NCI-H82 (cell line): Measurements from ENCODE around the gene CALML3.

ENCODE experiments used
- DNase-seq: peaks from one replicate; lab custom pipeline; 2025; lab: John Stamatoyannopoulos, UW

Gene CALML3

DNA sequence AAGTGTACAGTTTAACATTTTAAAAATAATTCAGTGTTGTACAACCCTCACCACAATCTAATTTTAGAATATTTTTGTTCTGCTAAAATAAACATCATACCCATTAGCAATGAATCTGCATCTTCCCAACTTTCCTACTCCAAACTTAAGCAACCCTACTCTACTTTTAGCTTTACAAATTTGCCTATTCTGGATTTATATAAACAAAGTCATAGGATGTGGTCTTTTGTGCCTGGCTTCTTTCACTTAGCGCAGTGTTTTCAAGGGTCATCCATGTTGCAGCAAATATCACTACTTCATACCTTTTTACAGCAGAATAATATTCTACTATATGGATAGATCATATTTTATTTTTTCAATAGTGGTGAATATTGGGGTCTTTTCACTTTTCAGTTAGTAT is 18.9 kb downstream of the CALML3 start:
- no peak for DNase-seq

DNA sequence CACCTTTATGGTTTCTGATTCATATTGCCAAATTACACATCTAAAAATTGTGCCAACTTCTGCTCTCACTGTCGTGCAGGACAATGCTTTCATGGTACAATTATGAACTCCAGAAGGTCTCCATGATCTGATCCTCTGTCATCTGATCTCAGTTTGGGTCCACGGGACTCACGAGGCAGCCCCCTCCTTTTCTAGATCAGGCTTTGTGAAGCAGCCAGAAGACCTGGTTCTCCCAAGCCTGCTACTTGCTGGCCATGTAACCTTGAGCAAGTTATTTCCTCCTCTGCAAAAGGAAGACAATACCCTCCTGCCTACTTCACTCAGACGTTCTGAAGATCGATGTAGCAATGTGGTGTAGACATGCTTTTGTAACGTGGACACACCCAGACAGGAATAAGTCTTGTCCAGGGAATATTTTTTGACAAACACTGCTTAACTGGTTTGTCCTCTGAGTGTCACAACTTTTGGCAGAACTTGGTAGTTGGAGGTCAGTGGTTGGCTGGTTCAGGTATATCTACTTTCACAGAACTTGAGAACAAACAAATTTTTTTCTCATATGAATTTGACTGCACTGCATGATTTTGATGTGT is 19.6 kb downstream of the CALML3 start:
- DNase-seq = no peak

DNA sequence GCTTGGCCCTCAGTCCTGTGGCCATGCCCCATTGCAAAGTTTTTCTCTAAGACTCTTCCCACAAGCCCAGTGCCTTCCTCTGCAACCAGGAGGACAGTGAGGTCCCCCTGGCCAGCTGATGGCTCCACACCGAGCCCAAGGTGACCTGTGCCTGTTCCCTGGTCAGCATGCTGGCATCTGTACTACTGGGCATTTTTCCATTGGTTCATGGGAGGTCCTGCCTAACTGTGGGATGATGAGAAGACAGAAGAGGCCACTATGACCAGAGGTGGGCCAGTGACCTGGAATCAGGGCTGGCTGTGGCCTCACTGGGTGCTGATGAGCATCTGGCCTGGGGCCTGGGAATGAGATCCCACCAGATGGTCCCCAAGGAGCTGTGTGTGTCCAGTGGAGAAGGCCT is 20.2 kb downstream of the CALML3 start:
- DNase-seq = no peak

DNA sequence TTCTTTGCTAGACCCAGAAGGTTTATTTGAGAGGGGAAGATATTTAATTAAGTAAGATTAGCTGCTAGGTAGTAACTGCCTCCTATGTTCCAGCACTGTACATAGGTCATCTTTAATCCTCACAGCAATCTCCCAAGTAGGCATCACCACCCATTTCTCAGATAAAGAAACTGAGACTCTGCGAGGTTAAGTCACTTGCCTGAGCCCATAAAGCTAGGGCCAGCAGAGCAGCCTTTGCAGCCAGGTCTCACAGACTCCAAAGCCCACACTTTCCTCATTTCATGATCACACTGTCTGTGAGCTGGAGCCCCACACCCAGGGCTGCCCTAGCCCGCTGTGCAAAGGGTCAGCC is 20.6 kb downstream of the CALML3 start:
- no peak for DNase-seq

DNA sequence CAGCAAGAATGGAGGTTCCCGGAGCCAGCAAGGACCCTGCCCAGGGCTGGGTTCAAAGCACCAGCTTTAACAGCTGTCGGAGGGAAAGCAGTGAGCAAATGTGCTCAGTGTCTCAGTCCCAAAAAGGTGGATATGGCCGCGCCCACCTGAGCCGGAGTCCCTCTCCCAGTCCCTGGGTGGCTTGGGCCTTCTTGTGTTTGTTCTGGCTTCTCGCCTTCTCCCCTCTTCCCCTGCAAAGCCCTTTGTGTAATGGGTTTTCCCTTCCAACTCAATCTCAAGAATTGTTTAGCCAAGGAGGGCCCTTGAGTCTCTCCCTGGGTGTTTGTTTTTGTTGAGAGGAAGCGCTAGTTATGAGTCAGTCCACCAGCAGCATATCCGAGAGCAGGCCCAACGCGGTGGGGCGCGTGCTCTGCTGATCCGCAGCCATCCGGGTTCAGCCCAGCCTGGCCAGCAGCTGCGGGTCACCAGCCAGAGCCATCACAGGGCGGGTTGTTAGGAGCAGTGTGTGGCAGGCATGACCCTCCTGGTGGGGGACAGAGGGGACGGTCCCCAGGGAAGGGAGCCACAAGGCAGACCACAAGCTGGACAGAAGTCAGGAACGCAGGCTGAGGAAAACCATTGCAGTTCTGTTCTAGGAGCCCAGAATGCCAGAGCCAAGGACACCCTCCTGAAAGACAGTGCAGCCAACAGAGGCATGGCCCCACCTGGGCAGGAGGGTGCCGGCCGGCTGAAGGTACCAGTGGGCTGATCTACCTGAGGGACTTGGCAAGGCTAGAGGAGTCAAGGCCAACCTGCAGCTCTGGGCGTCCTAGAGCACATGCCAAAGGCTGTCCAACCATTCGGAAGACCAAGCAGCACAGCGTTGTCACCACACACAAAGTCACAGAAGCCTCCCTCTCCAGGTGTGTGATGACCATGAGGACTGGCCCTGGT is 21.3 kb downstream of the CALML3 start:
- DNase-seq = no peak

DNA sequence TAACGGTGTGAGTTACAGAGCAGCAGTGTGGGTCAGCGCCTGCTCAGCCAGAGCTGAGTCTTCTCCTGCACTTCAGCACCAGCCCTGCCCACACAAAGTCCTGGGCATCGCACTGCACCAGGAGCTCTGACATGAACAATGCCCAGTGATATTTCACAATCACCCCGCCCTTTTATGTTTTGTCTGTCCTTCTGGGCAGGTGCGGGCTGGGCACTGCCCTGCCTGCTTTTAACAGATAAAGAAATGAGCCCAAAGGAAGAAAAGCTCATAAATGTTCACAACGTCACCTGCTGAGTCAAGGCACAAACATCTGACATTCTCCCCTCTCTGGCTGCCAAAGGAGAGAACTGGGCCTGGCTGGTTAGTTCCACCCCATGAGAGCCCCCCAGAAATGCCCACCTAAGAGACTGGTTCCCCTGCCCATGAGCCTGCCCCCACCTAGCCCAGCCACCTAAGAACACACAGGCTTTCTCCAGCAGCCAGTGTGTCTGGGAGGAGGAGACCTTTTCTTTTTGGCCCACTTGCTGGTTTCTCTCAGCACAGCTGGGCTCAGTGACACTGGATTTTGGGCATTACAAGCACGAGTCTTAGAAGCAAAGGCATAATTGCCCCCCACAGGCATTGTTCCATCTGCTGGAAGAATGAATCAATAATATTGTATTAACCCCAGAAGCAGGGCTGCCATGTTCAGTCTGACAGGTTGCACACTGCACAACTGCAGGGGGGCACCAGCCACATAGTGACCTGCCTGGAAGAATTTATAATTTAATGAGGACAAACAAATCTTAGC is 22.3 kb downstream of the CALML3 start:
- DNase-seq = no peak

DNA sequence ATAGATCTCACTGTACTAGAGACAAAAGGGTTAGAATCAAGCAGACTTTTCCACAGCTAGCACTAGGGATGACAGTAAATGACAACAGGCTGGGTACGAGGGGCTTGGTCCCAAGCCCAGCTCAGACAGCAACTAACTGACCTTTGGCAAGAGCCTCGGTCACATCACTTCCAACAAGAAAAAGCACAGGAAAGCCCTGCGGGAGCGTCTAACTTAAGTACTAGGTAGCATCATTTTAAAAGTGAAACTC is 22.8 kb downstream of the CALML3 start:
- no peak for DNase-seq

DNA sequence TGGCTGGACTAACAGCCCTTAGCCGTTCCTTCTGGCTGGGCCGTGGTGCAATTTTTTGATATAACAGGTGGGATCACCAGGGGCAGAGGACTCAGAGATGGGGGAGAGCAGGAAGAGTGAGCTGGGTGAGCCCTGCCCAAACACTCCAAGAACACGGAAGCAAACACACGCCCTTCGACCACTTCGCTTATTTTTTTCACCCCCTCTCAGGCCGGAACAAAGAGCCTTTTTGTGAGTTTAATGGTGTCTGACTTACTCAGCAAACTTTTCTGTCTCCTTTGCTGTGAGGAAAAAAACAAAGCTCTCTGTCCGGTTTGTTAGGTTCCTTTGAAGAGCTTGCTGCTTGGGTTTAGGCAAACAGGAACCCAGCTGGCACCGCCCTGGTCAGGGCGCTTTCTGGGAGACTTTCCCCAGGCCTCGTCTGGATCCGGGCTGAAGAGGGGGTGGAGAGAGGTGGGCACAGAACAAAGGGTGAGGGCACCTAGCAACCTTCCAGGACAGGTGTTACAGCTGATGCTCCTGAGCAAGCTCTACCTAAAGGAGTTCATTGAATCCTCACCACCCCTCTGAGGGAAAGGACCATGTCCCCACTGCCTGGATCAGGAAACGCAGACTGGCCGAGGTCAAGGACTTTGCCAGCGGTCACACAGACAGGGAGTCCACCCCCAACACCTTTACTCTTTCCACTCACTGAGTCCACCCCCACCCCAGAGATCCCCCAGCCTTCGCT is 23.3 kb downstream of the CALML3 start:
- DNase-seq = no peak

DNA sequence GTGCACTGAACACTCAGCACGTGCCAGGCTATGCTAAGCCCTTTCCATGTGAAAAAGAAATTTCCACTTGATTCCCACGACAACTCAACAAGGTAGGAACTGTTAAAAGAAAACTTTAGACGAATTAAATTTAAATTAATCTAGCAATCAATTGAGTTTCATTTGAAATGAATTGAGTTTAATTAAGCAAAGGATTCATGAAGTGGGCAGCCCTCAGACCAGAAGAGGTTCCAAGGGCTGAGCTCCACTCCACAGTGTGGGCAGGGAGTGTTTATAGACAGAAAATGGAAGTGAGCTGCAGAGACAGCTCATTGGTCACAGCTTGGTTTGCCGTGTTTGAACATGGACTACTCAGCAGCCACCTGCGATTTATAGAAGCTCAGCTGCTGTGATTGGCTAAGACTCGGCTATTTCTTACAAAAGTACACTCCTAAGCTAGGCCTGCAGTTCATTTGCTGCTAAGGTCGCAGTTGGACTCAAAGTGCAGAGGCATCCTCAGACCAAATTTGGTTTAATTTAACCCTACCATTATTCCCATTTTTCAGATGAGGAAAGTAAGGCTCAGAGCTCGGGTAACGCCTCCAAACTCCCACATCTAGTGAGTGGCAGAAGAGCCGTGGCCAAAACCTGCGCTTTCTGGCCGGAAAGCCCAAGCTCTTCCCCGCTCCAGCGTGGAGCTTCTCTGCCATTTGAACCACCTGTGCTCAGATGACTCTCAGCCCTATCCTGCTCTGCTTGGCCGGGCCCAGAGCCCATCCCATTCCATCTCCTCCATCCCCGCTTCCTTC is 24.9 kb downstream of the CALML3 start:
- no peak for DNase-seq

DNA sequence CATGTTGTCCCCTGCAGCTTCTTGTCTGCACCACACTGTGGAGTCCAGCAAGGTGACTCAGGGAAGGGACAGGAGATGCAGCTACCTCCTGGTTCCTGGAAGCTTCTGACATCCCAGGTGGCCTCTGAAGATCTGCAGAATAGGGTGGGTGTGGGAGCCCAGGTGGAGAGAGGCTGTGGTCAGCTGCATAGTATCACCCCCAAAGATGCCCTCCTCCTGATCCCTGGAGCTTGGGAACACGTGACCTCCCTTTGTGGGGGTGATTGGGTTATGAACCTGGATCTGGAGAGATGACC is 25.4 kb downstream of the CALML3 start:
- no peak for DNase-seq

DNA sequence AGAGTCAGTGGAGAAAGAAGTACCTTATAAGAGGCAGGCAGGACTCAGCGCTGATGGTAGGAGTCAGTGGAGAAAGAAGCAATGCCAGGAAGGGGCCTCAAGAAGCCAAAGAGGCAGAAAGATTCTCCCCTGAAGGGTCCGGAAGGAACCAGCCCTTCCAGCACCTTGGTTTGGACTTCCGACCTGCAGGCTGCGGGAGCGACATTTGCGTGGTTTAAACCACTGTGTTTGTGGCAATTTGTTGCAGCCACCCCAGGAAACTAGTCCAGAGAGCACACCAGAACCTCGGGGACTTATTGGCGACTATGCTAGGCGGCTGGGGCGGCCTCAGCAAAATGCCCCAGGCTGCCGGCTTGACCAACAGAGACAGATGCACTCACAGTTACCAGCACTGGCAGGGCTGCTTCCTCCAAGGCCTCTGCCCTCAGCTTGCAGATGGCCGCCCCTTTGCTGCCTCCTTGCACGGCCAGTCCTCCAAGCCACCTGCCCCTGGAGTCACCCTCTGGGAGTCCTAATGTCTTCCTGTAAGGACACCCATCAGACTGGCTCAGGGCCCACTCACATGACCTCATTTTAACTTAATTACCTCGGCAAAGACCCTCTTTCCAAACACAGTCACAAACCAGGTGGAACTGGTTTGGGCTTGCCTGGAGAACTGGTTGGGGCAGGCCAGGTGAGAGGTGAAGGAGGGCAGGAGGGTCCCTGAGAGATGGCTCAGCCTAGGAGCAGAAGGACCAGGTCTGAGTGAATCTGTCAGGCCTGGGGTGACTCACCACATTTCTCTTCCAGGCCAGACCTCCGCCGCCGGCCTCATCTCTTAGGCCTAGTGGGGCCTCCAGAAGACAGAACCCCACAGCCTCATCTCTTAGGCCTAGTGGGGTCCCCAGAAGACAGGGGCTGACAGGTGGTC is 26.1 kb downstream of the CALML3 start:
- DNase-seq = no peak

DNA sequence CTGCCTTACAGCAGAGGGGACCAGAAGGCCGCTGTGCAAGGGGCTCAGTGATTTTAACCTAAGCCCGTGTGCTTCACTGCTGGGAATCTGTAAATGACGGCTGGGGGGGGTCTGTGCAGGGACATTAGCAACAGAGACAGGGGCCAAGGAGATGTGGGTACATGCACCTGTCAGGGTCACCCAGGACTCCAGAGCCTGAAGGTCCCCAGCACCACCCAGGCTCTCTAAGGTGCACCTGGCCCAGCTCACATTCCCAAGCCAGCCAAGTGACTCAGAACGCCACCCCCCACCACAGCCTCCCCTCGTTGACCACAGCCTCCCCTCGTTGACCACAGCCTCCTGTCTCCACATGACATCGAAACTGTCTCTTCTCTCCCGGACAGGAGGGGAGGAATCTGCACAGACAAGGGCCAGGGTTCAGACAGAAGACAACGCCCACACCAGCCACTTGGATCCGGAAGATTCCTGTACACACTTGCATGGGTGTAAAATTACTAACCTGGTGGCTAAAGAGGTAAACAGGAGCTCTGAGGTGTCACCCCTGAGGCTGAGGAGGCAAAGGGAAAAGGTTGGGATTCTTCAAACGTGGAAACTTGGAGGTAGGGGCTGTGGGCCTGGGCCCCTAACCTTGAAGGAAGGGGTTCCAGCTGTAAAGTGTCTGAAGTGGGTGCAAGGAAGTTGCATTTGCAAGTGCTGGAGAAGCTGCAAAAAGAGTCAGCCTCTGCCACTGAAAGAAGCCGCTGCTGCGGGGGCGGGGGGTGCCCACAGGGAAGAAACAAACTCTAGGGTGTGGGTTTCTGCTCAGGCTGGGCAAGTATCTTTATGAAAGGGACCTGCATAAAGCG is 27.0 kb downstream of the CALML3 start:
- DNase-seq = no peak

DNA sequence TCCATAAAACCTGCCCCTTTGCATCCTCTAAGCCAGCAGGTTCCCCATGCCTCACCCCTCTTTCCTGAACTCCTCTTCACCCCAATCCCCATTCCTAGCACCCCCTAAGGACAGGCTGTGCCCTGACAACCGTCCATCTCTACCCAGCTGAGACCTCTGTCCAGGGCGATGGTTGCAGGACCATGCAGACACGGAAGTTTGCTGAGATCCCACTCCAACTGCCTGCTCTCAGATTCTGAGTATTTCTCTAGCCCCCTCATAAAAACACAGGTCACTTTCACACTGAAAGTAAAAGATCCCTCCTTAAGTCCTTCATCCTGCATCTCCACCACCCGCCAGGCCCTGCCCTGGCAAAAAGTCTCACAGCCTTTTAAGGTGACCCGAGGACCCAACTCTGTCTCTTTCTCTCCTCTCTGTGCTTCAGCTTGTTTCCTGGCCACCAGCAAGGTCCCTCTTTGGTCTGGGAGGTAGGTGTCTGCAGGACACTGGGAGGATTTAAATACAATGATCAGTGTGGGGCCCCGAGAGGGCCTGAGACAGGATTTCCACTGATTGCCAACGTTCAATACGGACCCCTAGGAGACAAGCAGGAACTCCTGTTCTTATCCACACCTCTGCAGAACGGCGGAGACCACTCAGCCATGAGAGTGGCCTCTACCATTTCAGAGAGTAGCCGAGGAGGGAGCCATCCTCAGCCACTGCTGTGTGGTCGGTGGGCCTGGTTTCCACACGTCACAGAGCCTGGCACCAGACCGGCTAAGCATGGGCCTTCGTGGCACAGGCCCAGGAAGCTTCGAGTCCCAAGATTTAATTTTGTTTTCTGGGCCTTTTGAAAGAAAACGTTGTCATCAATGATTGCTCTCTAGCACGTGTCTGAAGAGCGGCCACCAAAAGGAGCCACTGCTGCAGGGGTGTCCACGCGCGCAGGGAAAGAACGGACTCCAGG is 27.9 kb downstream of the CALML3 start:
- no peak for DNase-seq

DNA sequence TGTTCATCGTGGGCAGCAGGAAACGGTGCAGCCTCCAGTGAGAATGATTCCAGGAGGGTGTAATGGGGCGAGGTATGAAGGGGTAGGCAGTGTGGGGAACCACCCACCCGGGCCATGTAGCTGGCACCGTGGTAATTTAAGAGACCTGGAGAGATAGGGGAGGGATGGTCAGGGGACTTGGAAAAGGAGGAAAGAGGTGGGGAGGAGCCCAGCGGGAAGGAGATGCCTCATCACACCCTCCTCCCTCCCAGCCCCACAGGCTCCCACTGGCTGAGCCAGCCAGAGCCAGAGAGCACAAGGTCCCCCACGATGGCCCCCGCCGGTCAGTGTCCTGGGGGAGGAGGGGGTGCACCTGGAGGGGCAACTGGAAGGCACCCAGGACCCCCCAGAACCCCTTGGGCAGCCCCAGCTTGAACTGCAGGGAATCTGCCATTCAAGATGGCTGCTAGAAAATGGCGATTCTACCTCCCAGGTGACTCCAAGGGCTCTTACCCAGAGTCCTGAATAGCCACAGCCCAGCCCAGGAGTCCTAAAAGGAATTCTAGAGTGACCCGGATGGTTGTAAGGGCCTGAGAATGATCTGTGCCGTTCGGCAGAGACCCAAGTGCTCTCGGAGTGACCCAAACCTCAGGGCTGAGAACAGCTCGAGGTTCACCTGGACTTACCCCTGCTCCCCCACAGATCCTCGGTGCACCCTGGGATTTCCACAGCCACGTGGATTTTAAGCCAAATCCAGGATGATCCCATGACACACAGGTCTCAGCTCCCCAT is 28.8 kb downstream of the CALML3 start:
- no peak for DNase-seq

DNA sequence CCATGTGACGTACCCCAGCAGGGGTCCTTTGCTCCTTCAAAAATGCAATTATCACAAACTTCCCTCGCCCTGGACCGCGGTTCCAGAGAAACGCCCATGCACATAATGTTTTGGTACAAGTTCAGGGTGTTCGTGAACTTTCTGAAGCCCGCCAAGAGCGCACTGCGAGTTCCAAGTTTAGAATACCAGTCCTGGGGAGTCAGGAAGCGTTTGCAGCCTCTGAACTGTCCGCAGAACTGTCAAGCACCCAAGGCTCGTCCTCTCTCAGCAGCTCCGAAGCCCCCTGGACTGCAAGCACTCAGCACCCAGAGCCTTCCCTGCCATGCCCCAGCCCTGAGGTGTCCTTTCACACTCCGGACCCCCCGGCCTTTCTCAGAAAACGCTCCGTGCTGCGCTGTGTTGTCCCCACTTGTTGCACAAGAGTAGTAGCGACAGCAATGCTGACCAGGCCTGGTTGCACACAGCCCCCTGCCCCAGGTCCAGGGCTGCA is 30.3 kb downstream of the CALML3 start:
- no peak for DNase-seq

DNA sequence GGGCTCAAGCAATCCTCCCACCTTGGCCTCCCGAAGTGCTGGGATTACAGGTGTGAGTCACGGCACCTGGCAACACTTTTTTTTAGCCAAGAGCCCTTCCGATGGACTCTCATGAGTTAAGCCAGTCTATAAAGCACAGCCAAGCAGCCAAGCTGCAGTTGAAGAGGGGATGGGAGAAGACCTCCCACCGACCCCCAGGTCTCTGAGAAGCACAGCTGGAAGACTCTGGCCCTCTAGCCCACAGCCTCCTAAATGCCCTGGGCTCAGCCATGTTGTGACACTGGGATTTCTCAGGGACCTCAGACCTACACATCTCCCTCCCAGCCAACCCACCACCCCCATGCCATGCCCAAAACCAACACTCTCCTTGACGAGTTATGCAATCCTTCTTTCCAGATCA is 31.1 kb downstream of the CALML3 start:
- no peak for DNase-seq

DNA sequence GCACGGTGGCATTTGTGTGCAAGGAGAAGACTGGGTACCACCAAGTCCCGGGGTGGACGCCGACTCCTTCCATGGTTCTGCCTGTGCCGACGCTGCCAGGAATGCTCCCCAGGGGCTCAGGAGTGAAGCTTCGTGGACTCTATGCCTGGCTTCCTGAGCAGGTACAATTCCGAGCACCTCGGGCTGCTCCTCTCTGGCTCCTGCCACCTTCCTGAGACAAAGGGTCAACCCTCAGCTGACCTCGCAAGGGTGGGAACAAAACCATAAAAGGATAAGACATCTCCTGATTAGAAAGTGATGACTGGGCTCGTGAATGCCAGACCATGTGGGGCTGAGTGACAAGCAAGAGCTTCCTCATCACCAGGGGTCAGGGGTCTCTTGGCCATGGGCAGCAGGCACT is 31.8 kb downstream of the CALML3 start:
- no peak for DNase-seq
